Measurements from ENCODE around the gene WDR70. TPM values are rescaled to one million over a fixed set of nuclear protein-coding genes. Genes with fewer than 3 reads are reported as not detected.

The WDR70 gene
- total RNA-seq, 4 donors from 2014 or later = 20.0 to 60.0 (median 23.0) TPM

DNA sequence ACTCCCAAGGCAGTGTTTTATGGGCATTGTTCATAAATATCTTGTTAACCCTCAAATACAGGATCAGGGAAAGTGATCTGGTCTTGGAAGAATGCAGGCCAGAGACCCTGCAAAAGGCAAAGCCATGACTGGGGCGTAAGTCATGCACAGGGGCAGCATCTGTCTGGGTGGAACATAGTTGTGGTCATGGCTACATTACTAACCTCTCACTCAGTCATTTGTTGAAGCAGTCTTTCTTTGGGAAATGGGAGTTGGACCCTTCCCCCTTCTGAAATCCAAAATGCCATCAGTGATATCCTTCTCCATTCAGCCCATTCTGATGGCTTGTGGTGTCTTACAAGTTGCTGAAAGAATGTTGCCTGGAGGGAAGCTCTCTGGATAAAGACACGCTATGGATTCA lies 392.6 kb downstream of the WDR70 start:
- Histone ChIP-seq H3K4me1 (no peaks in the 10 kb centered on the region), H3K4me3 (no peak overlapping the region), H3K9me3 (no peaks in the 10 kb centered on the region), H3K36me3 (no peaks in the 10 kb centered on the region), H3K27ac (no peak overlapping the region), H3K27me3 (no peaks in the 10 kb centered on the region)
- TF ChIP-seq, protein P1, sequence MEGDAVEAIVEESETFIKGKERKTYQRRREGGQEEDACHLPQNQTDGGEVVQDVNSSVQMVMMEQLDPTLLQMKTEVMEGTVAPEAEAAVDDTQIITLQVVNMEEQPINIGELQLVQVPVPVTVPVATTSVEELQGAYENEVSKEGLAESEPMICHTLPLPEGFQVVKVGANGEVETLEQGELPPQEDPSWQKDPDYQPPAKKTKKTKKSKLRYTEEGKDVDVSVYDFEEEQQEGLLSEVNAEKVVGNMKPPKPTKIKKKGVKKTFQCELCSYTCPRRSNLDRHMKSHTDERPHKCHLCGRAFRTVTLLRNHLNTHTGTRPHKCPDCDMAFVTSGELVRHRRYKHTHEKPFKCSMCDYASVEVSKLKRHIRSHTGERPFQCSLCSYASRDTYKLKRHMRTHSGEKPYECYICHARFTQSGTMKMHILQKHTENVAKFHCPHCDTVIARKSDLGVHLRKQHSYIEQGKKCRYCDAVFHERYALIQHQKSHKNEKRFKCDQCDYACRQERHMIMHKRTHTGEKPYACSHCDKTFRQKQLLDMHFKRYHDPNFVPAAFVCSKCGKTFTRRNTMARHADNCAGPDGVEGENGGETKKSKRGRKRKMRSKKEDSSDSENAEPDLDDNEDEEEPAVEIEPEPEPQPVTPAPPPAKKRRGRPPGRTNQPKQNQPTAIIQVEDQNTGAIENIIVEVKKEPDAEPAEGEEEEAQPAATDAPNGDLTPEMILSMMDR (IDR thresholded peaks at IDR 0.05) = no peak
- no peak for TF ChIP-seq POLR2AphosphoS5 (IDR thresholded peaks at IDR 0.05)
- no peak for TF ChIP-seq EP300 (IDR thresholded peaks at IDR 0.05)
- WGBS = 46% methylated on average over 2 of the region's 2 CpGs
- DNase-seq (ENCODE audit: low spot score in 2 of 2) = no peak

DNA sequence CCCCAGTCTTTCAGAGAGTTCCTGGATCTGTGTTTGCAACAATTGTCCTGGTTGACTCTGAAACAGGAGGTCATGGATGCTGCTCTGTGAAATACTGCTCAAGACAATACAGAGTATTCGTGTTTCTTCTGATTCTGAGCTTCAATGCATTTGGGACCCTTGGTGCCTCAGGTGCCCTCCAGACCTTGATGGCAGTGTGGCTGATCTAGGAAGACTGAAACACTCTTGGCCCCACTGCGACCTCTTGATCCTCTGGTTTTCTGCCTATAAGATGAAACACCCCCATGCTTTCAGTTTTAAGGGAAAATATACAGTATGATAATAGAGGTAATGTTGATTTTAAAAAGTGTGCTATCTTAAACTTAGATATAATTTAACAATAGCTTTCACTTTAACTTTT lies 393.1 kb downstream of the WDR70 start:
- DNase-seq (ENCODE audit: low spot score in 2 of 2) = no peak
- 98% methylated on average over 2 of the region's 2 CpGs for WGBS
- Histone ChIP-seq H3K4me1 (no peaks in the 10 kb centered on the region), H3K4me3 (no peak overlapping the region), H3K36me3 (no peaks in the 10 kb centered on the region), H3K9me3 (no peaks in the 10 kb centered on the region), H3K27me3 (no peaks in the 10 kb centered on the region), H3K27ac (no peak overlapping the region)
- TF ChIP-seq POLR2A (IDR thresholded peaks at IDR 0.05) (no peak), POLR2AphosphoS5 (IDR thresholded peaks at IDR 0.05) (no peak), EP300 (IDR thresholded peaks at IDR 0.05) (no peak)
- TF ChIP-seq, protein P1 (IDR thresholded peaks at IDR 0.05) = no peak

DNA sequence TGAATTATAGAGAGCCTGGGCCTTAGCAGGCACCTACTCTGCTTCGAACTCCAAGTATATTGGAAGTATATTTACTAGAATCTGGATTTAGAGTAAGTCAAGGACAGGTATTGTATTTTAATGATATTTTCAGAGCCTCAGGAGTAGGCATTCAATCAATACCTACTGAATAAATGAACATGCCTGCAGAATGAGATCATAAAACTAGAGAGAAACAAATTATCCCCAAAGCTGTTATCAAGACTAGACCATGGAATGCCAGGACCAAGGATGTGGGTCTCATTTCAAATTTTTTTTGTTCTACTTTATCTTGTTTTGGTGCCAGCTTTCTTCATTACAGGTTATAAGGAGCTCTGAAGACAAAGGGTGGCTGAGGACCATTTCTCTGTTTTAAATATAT lies 394.7 kb downstream of the WDR70 start:
- Histone ChIP-seq H3K4me3 (no peak overlapping the region), H3K36me3 (no peaks in the 10 kb centered on the region), H3K27me3 (no peaks in the 10 kb centered on the region), H3K27ac (no peak overlapping the region), H3K9me3 (no peaks in the 10 kb centered on the region), H3K4me1 (no peaks in the 10 kb centered on the region)
- TF ChIP-seq POLR2AphosphoS5 (IDR thresholded peaks at IDR 0.05) (no peak), POLR2A (IDR thresholded peaks at IDR 0.05) (no peak), EP300 (IDR thresholded peaks at IDR 0.05) (no peak)
- TF ChIP-seq, protein P1 (IDR thresholded peaks at IDR 0.05) = no peak
- 88% methylated on average over 1 of the region's 1 CpG for WGBS
- DNase-seq (ENCODE audit: low spot score in 2 of 2) = no peak

DNA sequence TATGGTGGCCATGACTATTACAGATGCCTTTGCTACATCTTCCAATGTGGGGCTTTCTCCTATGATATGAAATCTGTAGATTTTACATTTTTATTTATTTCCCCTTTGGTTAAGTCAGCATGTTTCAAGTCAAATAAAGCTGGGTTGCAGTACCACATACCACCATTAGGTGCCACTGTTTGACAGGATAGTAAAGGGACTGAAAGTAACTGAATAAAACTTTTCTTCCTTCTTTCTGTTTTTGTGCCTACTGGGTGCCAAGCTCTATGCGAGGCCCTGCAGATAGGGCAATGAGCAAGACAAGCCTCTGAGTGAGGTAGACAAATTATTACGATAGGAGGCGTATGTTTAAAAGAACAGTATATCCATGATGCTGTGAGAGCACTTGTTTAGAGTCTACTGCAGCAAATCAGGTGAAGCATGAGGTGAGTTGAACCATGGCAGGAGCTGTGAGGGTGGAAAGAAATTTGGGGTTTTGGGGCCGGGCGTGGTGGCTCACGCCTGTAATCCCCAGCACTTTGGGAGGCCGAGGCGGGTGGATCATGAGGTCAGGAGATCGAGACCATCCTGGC lies 395.9 kb downstream of the WDR70 start:
- no peak overlapping the region for H3K27ac ChIP-seq
- TF ChIP-seq, protein P1 (IDR thresholded peaks at IDR 0.05) = peak in 1 of 2 donors; percentile 38
- TF ChIP-seq POLR2A (IDR thresholded peaks at IDR 0.05) = no peak
- H3K27me3 ChIP-seq = no peaks in the 10 kb centered on the region
- DNase-seq (ENCODE audit: low spot score in 2 of 2) = no peak
- no peaks in the 10 kb centered on the region for H3K4me1 ChIP-seq
- no peaks in the 10 kb centered on the region for H3K36me3 ChIP-seq
- H3K9me3 ChIP-seq = no peaks in the 10 kb centered on the region
- no peak overlapping the region for H3K4me3 ChIP-seq
- WGBS = 96% methylated on average over 9 of the region's 9 CpGs

DNA sequence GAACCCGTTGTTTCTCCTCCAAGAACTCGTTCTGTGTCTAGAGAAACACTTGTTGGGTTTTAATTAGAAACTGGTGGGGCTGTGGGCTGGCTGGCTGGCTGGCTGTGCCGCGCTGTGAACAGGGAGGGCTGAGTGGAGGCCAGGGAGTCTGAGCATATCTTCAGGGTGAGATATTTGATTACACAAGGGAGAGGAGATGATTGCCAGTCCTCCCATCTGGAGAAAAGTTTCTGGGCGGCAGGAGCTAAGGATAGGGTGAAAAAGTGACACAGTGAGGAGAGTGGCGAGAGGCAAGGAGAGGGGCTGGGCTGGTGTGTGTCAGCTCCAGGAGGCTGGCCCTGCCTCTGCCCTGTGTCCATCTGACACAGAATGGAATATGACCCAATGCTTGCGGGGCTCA lies 397.7 kb downstream of the WDR70 start:
- Histone ChIP-seq H3K36me3 (no peaks in the 10 kb centered on the region), H3K4me1 (no peaks in the 10 kb centered on the region), H3K27ac (no peak overlapping the region), H3K27me3 (no peaks in the 10 kb centered on the region), H3K4me3 (no peak overlapping the region), H3K9me3 (no peaks in the 10 kb centered on the region)
- 68% methylated on average over 7 of the region's 7 CpGs for WGBS
- TF ChIP-seq EP300 (IDR thresholded peaks at IDR 0.05) = no peak
- TF ChIP-seq POLR2A (IDR thresholded peaks at IDR 0.05) = no peak
- TF ChIP-seq, protein P1 (IDR thresholded peaks at IDR 0.05) = no peak
- TF ChIP-seq POLR2AphosphoS5 (IDR thresholded peaks at IDR 0.05) = no peak
- peak in 1 of 2 donors; percentile 62 for DNase-seq (ENCODE audit: low spot score in 2 of 2)

Data from suprapubic skin (tissue), 4 donors.